ENCODE results near the gene ARPC1B.
A peak's percentile ranks its signal among the peaks of the same experiment; 100 is the strongest.
"Not testable (repeated sequence)": the region's sequence is repeated elsewhere in the genome, so short reads cannot be mapped to it uniquely, and the experiment has no call there.

Gene ARPC1B

DNA sequence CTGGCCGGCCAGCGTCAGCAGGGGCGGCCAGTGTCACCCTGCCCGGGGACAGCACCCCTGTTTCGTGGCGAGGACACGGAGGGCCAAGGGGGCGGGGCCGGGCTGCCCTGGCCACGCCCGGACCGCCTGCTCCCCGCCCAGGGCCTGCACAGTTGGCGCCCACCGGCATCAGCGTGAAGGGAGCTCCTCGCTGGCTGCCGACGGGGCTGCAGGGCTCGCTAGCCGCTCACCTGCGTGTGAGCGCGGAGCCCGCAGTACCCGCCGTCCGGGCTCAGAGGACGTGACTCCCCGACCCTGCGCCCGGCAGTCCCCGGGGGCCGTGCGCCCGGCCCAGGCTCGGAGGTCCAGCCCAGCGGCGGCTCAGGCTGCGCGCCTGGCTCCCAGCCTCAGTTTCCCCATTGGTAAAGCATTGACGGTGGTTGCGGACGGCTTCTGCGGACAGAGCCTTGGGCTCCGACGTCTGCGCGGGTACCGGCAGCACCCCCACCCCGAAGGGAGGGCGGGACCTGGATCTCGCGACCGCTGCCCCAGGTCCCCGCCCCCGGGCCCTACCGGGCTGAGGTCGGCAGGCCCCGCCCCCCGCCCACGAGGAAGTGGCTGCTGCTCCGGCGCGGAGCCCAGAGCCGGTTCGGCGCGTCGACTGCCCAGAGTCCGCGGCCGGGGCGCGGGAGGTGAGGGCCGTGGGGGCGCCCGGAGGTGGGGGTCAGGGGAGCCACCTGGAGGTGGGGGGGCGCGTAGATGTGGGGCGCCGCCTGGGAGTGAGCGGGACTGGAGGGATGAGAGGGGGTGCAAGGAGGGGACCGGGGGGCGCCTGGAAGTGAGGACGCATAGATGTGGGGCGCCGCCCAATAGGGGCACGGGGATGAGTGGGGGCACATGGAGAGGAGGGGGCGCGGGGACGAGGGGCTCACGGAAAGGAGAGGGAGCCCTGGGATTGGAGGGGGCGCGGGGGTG lies at the start of gene ARPC1B:
Gene ARPC1B, plus strand, starts transcription at position 620 of the 954 bp plus-strand sequence. CDS start 10,985 bp downstream, outside the sequence.
- peak; percentile 87 for DNase-seq (ENCODE audit: low spot score)

DNA sequence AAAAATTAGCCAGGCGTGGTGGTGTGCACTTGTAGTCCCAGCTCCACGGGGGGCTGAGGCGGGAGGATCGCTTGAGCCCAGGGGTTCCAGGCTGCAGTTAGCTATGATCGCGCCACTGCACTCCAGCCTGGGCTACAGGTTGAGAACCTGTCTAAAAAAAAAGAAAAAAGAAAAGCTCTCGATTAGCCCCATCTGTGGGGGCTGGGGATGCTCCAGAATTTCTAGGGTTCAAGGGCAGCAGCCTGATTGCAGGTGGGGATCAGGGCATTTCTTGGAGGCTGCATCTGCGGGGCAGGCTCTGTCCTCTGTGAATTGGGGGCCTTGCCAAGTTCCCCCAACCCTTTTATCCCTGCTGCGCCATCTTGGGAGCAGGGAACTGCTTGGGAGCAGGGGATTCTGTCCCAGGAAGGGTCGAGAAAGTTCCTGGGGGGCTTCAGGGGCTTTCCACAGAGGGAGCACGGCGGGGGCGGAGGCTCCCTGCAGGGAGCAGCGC lies 49.5 kb upstream of the ARPC1B start:
- DNase-seq (ENCODE audit: low spot score) = no peak

DNA sequence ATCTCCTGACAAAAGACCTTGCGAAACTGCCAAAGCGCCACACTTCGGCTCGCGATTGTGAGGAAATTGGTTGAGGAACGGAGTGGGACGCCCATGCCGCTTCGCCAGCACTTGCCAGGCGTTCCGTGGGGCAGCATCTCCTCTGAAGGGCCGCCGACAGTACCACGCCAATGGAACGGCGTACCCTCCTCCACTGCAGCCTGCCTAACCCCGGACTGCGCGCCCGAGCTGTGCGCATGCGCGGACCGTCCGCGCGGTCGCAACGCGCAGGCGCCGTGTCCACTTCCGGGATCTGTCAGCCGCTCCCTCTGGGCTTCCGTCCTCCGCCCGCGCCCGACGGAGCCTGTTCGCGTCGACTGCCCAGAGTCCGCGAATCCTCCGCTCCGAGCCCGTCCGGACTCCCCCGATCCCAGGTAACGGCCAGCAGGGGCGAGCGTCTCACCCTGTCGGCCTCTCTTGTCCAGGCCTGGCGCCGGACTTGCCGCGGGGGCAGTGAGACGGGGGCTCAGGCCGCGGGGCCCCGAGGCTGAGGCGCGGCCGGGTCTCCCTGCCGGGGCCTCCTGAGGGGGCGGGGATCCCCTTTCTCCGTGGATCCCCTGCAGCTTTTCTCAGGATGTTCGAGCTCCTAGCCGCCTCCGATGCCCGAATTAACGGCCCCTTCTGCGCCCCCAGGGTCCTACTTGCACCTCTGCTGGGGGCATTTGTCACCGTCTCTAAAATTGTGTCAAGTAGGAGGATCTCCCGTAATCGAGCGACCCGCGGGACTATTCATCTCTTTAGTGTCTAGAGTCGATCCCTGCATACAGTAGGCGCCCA lies 48.7 kb upstream of the ARPC1B start, which contains the start of gene ARPC1A:
Gene ARPC1A, plus strand, starts transcription at position 307 of the 816 bp plus-strand sequence. CDS start 7,456 bp downstream, outside the sequence.
- DNase-seq (ENCODE audit: low spot score) = peak; percentile 90

DNA sequence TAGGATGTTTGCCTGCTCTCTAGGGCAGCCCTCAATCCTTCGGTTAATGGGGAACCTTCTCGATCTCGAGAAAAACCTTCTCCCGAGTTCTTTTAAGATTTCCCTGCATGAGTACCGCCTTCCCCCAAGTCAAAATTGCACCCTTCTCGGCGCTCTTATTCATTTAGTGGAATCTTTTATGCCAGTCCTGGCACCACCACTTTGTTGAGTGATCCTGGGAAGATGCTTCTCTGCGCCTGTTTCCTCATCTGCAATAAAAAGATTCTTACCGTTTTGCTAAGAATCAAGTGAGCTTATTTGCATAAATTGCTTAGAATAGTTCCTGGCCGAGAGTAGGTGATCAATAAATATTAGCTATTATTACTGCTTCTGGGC lies 48.1 kb upstream of the ARPC1B start:
- DNase-seq (ENCODE audit: low spot score) = no peak

DNA sequence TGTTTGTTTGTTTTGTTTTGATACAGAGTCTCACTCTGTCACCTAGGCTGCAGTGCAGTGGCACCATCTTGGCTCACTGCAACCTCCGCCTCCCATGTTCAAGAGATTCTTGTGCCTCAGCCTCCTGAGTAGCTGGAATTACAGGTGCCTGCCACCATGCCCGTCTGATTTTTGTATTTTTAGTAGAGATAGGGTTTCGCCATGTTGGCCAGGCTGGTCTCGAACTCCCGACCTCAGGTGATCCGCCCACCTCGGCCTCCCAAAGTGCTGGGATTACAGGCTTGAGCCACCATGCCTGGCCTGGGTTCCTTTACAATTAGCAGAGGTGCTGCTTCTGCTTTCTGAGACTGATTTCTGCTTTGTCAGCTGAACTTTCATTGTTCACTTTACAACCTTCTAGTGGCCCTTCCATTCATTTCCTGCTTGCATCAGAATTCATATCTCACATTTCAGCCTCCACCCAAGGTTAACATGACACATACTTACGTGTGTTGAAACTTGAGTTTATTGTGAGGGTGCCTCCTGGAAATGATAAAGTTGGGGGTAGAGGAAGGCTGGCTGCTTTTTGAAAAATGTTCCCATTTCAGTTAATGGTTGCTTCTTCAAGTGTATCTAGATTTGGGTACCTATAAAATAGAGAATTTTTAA lies 44.1 kb upstream of the ARPC1B start:
- DNase-seq (ENCODE audit: low spot score) = not testable (repeated sequence)

DNA sequence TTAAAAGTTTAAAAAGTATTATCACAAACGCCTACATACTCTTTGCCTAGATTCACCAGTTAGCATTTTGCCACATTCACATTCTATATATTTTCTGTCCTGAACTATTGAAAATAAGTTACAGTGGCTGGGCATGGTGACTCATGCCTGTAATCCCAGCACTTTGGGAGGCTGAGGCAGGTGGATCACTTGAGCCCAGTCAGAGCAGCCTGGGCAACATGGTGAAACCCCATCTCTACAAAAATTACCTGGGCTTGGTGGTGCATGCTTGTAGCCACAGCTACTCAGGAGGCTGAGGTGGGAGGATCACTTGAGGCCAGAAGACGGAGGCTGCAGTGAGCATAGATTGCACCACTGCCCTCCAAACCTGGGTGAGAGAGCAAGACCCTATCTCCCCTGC lies 43.5 kb upstream of the ARPC1B start:
- DNase-seq (ENCODE audit: low spot score) = no peak

DNA sequence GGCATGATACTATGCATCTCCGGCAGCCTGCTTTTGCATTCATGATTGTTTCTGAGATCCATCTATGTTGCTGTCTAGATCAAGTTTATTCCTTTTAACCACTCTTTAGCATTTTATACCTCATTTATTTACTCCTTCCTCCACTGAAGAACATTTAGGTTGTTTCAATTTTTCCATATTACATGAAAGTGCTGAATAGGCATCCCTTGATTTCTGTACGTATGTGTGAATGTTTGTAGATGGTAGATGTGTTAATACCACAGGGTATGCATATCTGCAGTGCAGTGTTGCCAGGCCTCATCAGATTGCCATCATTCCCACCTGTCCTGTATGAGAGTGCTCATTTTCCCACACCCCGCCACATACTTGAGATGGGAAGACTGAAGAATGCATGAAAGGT lies 34.9 kb upstream of the ARPC1B start:
- DNase-seq (ENCODE audit: low spot score) = no peak

DNA sequence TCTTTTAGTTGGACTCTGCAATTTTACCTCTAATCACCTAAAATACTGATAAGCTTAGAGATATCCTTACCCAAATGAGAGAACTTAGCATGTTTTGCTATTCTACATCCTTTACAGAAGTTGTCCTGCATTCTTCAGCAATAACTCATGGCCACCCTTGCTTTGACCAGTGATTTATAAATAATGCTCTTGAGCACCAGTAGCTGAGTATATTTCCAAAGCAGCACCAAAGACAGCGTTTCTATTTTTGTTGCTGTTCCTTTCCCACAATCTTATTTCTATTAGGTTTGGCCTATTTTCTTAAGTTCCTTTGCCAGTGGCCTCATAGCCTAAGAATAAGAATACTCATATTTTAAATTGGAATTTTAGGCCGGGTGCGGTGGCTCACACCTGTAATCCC lies 33.9 kb upstream of the ARPC1B start:
- DNase-seq (ENCODE audit: low spot score) = no peak

DNA sequence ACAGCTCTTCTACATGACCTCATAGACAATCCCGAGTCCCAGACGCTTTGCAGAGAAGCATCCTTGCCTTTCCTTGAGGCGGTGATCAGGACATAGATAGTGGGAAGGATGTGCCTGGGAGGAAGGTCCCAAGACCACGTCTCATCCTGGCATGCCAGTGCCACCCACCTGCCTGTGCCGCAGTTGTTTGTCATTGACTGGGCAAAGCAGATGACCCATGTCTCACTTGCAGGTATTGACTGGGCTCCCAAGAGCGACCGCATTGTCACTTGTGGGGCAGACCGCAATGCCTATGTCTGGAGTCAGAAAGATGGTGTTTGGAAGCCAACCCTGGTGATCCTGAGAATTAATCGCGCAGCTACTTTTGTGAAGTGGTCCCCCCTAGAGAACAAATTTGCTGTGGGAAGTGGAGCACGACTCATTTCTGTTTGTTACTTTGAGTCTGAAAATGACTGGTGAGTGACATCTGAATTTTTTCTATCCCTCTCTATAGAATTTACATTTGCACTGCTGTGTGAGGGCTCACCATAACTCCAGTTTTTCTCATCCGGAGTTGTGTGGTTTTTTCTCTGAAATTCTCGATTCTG lies 30.4 kb upstream of the ARPC1B start:
- no peak for DNase-seq (ENCODE audit: low spot score)

DNA sequence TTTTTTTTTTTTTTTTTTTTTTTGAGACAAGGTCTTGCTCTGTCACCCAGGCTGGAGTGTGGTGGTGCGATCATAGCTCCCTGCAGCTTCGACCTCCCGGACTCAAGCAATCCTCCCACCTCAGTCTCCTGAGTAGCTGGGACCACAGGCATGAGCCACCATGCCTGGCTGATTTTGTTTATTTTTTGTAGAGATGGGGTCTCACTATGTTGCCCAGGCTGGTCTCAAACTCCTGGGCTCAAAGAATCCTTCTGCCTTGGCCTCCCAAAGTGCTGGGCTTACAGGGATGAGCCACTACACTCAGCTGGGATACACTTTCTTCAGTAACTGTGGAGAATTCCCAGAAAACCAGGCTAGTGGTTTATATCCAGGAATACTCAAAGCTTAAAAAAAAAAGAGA lies 23.9 kb upstream of the ARPC1B start:
- DNase-seq (ENCODE audit: low spot score) = not testable (repeated sequence)

DNA sequence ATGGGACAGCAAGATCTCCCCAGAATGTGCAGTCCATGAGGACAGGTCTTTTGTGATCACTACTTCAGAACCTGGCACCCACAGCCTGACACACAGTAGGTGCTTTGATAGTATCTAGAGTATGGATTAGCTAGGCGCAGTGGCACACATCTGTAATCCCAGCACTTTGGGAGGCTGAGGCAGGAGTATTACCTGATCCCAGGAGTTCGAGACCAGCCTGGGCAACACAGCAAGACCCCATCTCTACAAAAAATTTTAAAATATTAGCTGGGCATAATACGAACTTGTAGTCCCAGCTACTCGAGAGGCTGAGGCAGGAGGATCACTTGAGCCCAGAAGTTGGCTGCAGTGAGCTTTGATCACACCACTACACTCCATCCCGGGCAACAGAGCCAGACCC lies 22.3 kb upstream of the ARPC1B start:
- DNase-seq (ENCODE audit: low spot score) = no peak

DNA sequence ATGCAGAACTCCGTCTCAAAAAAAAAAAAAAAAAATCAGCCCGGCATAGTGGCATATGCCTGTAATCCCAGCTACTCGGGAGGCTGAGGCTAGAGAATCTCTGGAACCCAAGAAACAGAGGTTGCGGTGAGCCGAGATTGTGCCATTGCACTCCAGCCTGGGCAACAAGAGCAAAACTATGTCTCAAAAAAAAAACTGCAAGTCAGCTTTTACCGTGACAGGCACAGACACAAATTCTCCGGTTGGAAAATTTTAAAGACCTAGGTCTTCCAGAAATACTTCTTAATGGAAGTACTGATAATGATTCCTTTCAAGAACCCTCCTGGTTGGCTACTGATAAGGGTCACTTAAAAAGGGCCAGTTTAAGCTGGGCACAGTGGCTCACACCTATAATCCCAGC lies 19.4 kb upstream of the ARPC1B start:
- no peak for DNase-seq (ENCODE audit: low spot score)

DNA sequence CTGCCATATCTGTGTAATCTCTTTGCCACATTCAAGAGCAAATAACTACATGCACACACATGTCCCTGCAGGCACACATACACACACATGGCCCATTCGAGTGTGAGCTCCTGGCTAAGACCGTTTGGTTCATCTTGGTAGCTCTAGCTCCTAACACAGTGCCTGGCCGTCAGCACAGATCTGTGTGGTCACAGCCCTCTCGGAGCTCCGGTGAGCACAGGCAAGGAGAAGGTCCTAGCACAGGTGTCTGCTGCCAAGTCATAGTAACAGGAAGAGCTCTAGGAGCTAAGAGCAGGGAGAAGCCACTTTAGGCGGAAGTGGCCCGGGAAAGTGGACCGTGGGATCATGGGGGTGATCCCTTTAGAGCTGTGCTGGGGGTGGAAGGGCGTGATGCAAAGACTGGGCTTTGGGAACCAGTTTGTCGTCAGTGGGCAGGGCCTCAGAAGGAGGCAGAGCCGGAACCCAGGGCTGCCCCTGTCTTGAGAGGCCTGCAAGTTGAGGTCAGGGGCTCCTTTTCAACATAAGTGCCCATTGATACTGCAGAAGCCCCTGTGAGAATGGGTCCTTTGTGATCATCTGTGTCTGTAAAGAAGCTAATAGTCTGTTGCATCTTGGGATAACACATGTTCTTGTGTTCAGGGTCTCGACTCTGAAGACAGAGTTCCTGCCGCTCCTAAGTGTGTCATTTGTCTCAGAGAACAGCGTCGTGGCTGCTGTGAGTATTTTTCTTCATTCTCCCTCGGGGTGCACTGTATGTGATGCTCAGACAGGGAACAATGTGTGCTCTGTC lies 16.6 kb upstream of the ARPC1B start:
- DNase-seq (ENCODE audit: low spot score) = no peak

DNA sequence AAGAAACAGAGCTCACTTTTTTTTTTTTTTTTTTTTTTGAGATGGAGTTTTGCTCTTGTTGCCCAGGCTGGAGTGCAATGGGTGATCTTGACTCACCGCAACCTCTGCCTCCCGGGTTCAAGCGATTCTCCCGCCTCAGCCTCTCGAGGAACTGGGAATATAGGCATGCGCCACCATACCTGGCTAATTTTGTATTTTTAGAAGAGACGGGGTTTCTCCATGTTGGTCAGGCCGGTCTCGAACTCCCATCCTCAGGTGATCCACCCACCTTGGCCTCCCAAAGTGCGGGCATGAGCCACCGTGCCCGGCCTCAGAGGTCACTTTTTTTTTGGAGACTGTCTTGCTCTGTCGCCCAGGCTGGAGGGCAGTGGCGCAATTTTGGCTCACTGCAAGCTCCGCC lies 16.0 kb upstream of the ARPC1B start:
- not testable (repeated sequence) for DNase-seq (ENCODE audit: low spot score)

DNA sequence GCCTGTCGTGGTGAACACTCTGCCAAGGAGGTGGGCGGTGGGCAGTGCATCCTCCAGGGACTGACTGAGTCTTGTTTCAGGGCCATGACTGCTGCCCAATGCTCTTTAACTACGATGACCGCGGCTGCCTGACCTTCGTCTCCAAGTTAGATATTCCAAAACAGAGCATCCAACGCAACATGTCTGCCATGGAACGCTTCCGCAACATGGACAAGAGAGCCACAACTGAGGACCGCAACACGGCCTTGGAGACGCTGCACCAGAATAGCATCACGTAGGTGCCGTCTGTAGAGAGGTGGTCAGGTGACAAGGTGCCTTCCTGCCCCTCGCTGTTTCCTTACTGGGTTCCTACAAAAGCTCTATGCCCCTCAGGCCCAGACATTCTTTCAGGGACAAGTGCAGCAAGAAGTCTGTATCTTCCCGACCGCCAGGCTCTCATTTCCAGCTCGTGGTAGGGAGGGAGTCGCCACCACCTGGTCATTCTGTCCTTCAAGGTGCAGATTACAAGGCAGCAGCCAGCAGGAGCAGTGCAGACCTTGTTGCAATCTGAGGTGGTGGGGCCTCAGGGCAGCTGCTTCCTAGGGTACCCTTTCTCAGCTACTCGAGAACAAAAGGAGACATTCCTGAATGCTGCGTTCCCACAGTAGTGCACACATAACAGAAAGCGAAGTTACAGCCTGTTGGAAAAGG lies 14.9 kb upstream of the ARPC1B start:
- DNase-seq (ENCODE audit: low spot score) = no peak

DNA sequence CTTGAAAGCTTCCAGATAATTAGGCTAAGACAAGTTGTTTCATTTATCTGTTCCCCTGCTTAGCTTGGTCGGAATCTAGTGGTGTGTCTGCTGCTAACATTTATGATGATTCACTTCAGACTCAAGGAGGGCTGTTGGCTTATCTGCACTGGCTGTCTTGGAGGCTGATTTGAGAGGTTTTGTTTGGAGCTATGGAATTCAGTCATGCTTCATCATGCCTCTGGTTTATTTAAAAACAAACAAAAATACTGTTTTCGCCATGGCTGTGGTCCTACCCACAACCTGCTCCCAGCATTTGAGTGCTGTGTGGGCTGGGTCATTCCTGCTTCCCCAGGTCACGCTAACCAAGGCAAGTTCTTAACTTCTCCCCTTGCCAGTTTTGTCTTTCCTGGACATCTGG lies 11.7 kb upstream of the ARPC1B start:
- no peak for DNase-seq (ENCODE audit: low spot score)

DNA sequence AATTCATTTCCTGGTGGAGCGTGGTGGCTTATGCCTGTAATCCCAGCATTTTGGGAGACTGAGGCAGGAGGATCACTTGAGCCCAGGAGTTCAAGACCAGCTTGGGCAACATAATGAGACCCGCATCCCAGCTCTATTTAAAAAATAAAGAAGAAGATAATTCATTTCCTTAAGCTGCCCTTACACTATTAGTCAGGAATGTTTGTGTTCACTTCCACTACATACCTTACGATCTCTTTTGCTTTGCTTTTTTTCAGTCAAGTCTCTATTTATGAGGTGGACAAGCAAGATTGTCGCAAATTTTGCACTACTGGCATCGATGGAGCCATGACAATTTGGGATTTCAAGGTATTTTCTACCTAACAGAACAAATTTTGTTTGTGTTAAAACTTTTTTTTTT lies 11.2 kb upstream of the ARPC1B start:
- DNase-seq (ENCODE audit: low spot score) = no peak

DNA sequence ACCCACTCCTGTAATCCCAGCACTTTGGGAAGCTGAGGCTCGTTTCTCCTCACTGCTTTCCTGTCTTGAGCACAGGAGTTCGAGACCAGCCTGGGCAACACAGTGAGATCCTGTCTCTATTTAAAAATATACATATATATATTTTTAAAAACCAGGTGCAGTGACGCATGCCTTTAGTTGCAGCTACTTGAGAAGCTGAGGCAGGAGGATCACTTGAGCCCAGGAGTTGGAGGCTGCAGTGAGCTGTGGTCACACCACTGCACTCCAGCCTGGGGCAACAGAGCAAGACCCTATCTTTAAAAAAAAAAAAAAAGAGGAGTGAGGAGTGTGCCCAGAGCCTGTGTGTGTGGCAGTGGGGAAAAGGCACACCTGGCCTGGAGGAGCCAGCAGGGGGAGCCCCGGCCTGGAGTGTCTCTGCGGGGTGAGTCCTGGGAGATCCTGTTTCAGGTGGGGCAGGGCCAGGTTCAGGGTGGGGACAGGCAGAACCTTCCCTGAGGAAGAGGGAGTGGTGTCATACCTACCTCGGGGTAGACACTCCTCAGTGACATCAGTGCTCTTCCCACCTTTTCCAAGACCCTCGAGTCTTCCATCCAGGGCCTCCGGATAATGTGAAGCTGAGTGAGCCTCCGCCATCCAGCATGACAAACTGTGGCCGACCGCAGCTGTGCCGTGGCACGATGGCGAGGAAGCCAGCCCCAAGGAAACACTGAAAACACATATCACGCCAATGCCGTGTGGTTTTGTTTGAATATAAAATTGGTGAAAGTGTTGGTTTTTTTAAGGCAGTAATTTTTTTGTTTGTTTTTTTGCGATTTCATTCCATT lies 9.0 kb upstream of the ARPC1B start:
- peak; percentile 70 for DNase-seq (ENCODE audit: low spot score)

DNA sequence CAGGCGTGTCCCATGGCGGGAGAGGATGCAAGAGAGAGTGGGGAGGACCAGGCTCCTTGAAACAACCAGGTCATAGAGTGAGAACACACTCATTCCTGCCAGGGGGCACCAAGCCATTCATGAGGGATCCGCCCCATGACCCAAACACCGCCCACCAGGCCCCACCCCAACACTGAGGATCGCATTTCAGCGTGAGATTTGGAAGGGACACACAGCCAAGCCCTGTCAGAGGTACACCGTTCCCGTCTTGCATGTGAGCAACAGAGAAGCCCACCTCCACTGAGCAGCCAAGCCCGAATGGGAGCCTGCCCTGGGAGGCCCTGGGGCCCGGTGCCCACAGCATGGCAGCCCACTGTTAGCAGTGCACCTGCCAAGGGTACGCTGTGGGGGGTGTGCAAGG lies 7.9 kb upstream of the ARPC1B start:
- no peak for DNase-seq (ENCODE audit: low spot score)

All from CD4-positive, alpha-beta T cell treated with Interleukin-6 at 100 ng/mL for 8 hours (primary cell).